ENCODE results near the gene APCDD1.
A peak's percentile ranks its signal among the peaks of the same experiment; 100 is the strongest.

Gene APCDD1

DNA sequence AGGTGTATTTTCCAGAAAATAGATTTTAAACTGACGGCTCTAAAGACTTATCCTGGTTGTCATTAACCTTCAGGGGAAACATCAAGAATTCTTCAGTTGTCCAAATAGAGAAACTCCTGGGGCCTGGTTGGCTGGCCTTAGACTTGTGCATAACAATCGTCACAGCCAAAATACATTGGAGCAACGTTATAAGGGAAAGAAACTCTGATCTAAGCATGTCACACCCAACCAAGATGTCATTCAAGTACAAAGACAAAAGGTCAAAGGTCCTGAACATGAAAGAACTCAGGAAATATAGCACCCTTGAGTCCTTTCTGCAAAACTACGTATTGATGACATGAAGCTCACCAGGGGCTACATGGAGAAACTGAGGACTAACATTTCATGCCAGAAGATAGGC lies 23.8 kb upstream of the APCDD1 start:
- no peak overlapping the region for H3K4me3 ChIP-seq (ENCODE audit: low read depth, low read length)

DNA sequence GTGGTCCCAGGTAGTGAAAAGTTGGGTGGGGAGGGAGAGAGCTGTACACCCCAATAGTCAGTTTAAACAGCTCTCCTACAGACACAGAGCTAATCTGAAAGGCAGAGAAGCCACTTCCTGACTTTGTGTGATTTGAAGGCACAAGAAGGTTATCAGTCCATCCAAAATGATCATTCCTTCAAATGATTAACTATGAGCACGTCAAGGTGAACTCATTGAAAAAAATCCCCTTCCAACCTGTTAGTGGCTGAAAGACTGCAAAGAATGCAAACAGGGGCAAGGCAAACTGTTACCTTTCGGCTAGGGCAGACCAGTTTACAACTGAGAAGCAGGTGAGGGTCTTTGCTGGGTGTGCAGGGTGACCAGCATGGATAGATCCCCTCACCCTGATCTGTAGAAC lies 22.8 kb upstream of the APCDD1 start:
- no peak overlapping the region for H3K4me3 ChIP-seq (ENCODE audit: low read depth, low read length)

DNA sequence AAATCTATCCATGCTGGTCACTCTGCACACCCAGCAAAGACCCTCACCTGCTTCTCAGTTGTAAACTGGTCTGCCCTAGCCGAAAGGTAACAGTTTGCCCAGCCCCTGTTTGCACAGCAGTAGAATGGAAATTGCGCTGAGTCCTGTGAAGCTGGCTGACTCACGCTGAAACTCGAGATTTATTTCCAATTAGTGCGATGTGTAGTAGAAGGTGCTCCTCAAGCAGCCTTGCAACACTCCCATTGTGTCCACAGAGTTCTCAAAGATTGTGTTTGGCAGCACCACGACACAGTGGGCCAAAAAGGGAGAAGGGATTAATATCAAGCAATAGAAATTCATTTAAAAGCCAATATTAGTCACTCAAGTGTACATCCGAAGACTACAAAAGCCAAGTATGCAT lies 21.7 kb upstream of the APCDD1 start:
- H3K4me3 ChIP-seq (ENCODE audit: low read depth, low read length), result no peak overlapping the region

- no peak overlapping the region for H3K4me3 ChIP-seq (ENCODE audit: low read depth, low read length)
Measured at GRCh38 chr18:10436160-10436559, 18.3 kb upstream of the APCDD1 start.

DNA sequence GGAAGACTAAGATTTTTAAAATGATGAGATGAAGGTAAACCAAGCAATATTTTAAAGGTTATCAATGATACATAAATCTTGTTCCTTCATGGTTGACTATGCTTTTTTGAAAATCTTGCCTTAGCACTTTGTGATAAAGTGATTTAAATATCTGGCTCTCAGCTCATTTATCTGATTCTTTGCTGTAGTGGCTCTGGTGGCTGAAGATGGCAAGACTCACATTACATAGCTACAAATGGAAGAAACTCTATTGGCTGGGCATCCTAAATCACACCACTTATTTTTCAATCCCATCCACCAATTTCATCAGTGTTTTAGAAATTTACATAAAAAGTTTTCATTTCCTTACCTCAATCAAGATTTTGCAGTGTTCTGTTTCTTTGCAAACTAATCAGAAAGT lies 16.6 kb upstream of the APCDD1 start:
- H3K4me3 ChIP-seq (ENCODE audit: low read depth, low read length), result no peak overlapping the region

GRCh38 chr18:10439898-10440297 lies 14.5 kb upstream of the APCDD1 start:
- no peak overlapping the region for H3K4me3 ChIP-seq (ENCODE audit: low read depth, low read length)

- H3K4me3 ChIP-seq (ENCODE audit: low read depth, low read length), result no peak overlapping the region
Measured at GRCh38 chr18:10440884-10441283, 13.6 kb upstream of the APCDD1 start.

GRCh38 chr18:10441472-10441871 lies 13.0 kb upstream of the APCDD1 start:
- H3K4me3 ChIP-seq (ENCODE audit: low read depth, low read length), result no peak overlapping the region

GRCh38 chr18:10442551-10442971 lies 11.9 kb upstream of the APCDD1 start:
- H3K4me3 ChIP-seq (ENCODE audit: low read depth, low read length), result no peak overlapping the region

DNA sequence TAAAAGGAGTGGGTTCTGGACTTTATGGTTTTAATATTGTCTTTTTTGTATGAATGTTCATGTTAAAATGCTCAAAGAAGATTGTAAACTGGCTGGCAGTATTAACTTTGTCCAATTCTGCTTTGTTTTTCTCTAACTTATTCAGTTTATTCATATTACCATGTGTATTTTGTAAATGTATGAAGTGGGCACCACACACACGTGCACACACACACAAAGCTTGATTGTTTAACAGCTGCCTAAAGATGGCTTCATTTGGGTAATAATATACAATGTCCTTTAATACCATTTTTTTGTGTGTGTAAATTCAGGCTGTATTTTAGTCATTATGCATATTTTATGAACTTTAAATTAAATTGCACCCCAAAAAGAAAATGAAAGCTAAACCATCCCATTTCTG lies 11.4 kb upstream of the APCDD1 start:
- no peak overlapping the region for H3K4me3 ChIP-seq (ENCODE audit: low read depth, low read length)

GRCh38 chr18:10444314-10445006 lies 10.0 kb upstream of the APCDD1 start:
- no peak overlapping the region for H3K4me3 ChIP-seq (ENCODE audit: low read depth, low read length)

DNA sequence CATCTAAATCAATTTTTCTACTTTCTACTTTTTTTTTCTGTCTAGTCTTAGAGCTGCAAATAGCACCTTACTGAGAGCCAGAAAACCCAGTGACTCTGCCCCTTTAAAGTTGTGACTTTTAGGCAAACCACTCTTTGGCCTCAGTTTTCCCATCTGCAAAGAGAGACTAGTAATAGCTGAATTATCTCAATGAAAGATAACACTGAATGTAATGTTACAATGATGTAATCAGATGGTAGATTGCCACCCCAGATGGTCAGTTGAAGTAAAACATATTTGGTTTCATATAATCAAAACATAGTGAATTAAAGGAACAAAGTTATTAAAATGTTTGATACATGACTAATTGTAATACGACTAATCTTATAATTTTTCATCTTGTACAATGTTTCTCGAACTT lies 5.0 kb upstream of the APCDD1 start:
- H3K4me3 ChIP-seq (ENCODE audit: low read depth, low read length), result no peak overlapping the region

DNA sequence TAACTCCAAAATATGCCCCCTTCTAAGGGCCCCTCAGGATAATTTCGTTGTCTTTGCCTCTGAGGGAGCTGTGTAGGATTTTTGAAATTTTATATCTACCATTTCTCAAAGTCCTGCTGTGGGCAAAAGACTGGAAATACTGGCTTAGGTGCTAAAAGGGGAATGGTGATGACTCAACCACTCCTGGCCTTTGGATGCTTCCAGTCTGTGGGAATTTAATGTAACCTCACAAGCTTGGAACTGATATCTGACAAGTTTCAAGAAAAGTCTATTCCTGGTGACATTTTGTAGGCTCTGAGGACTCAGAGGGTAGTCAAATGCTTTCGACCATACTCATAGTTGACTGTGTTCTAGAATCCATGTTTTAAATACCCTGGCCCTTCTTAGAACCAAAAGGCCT lies 3.4 kb upstream of the APCDD1 start:
- H3K4me3 ChIP-seq (ENCODE audit: low read depth, low read length), result no peak overlapping the region

- H3K4me3 ChIP-seq (ENCODE audit: low read depth, low read length), result peak overlapping the region; percentile 40
Measured at GRCh38 chr18:10453261-10453805, 1.1 kb upstream of the APCDD1 start.

DNA sequence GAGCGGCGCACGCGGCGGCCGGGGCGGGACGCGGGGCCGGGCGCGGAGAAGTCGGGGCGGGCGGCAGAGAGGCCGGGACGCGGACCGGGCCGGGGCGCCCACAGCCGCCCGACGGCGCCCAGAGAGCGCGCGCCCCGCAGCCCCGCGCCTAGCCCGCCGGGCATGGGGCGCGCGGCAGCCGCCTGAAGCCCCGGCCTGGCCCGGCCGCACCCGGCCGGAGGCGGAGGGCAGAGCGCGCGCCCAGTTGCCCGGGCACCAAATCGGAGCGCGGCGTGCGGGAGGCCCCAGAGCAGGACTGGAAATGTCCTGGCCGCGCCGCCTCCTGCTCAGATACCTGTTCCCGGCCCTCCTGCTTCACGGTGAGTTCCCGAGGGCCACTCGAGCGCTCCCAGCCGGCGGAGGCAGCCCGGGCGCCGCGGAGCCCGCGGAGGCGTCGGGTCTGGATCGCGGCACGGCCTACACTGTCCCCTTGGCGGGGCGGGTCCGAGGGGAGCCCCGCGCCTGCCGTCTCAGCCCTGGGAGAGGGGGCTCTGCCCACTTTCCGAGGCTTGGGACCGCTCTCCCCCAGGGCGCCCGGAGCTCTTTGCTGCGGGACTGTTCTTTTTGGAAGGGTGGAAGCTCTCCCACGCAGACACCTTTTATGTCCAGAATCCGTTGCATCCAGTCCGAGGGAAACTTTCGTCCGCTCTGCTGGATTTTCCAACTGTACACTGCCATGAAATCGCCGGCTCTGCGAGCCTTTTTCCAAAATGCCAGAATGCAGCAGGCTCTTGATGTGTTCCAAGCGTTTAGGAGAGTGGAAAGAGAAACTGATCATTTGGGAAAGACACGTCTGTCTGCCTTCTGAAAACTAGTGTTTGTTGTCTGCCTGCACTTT lies 484 bp downstream of the APCDD1 start:
- H3K4me3 ChIP-seq (ENCODE audit: low read depth, low read length), result peak overlapping the region; percentile 40

DNA sequence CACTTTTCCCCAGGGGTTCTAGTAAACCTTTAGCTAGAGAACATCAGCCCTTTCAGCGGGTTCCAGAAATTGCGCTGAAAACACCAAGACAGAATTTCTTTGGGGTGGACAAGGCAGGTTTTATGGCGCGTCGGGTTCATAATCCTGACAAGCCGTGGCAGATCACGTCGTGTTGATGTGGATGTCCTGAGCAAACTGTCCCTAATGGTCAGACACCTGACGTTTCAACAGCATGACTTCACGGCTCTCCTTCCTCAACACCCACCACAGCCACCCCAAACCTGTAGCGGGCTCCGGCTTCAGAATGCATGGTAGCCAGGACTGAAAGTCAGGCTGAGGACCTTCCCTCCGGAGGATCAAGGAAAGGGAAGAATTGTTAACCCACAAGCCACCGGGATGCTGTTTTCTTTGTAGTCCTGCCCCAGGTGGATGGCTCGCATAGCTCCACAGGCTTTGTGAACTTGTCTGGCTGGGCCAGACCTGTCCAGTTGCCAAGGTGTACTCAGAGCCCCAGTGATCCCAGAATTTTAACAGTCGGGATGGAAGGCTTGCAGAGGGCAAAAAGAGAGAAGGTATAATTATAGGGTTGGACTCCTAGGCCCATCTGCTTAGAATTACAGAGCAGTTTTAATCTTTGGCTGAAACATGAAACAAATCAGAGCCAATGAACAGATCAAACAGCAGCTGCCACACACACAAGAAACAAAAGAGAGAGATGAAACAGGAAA lies 1.5 kb downstream of the APCDD1 start:
- no peak overlapping the region for H3K4me3 ChIP-seq (ENCODE audit: low read depth, low read length)

- H3K4me3 ChIP-seq (ENCODE audit: low read depth, low read length), result no peak overlapping the region
Measured at GRCh38 chr18:10456718-10457117, 2.3 kb downstream of the APCDD1 start.

DNA sequence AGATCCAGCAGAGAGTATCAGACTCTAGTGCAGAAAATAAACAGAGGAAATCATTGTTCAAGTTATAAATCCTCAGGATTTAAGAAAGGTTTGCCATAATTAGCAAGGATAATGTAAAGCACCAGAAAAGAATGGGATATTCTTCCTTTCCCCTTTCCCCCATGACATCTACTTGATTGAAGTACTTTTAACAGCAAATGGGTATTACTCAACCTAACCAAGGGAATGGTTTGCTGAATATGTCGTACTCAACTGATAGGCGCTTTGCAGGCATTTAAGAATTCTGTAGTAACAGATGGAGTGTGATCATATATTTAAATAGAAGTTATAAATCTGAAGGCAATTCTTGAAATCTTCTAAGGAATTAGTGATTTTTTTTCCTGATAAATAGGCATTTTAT lies 2.7 kb downstream of the APCDD1 start:
- H3K4me3 ChIP-seq (ENCODE audit: low read depth, low read length), result no peak overlapping the region

GRCh38 chr18:10457767-10458166 lies 3.3 kb downstream of the APCDD1 start:
- H3K4me3 ChIP-seq (ENCODE audit: low read depth, low read length), result no peak overlapping the region

GRCh38 chr18:10458691-10459090 lies 4.3 kb downstream of the APCDD1 start:
- no peak overlapping the region for H3K4me3 ChIP-seq (ENCODE audit: low read depth, low read length)

DNA sequence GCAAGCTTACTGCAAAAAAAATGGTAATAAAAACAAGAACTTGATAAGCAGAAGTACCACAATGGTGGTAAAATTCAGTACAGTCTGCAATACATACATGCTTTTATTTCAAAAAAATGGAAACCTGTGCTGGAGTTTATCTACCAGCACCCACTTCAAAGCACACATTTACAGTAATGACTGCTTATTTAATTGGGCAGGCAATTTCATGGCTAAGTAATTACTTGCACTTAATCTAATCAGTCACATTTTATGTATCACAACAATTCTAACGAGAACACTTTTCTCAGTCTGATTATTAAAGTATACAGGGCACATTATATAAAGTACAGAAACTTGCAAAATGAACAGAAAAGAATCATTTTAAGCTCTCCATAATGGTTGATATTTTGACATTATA lies 5.2 kb downstream of the APCDD1 start:
- H3K4me3 ChIP-seq (ENCODE audit: low read depth, low read length), result no peak overlapping the region
